Measurements from ENCODE around the gene NKD1. TPM values are rescaled to one million over a fixed set of nuclear protein-coding genes. Genes with fewer than 3 reads are reported as not detected.
"Not testable (repeated sequence)": the region's sequence is repeated elsewhere in the genome, so short reads cannot be mapped to it uniquely, and the experiment has no call there.

Gene NKD1
- total and polyA plus RNA-seq, 9 donors, result 2.5 to 72.1 (median 12.7) TPM

DNA sequence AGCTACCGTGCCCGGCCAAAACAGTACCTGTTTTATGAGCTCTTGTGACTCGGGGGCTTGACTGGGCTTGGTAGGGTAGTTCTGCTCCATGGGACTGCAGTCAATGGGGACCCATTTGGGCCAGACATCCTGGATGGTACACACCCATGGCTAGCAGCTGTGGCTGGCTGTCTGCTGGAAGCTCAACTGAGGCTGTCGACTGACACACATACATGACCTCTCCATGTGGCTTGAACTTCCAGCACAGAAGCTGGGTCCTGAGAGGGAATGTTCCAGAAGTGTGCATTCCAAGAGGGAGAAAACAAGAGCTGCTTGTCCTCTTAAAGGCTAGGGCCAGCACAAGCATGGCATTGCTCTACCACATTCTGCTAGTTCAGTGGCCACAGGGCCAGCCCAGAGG lies 14.9 kb upstream of the NKD1 start:
- intact Hi-C loops (cut with DNase I), result no loop called here
- TF ChIP-seq POLR2A (IDR thresholded peaks at IDR 0.05) (no peak), EP300 (IDR thresholded peaks at IDR 0.05) (no peak)
- H3K4me3 ChIP-seq, result no peak overlapping the region
- no peaks in the 10 kb centered on the region for H3K36me3 ChIP-seq
- no peaks in the 10 kb centered on the region for H3K27me3 ChIP-seq
- H3K4me1 ChIP-seq (ENCODE audit: insufficient read depth), result no peaks in the 10 kb centered on the region
- no peaks in the 10 kb centered on the region for H3K9me3 ChIP-seq
- DNase-seq, result no peak
- WGBS, 3 donors, result 78 to 87% (median 87%) methylated on average over 4 of the region's 4 CpGs
- no peak overlapping the region for H3K27ac ChIP-seq

DNA sequence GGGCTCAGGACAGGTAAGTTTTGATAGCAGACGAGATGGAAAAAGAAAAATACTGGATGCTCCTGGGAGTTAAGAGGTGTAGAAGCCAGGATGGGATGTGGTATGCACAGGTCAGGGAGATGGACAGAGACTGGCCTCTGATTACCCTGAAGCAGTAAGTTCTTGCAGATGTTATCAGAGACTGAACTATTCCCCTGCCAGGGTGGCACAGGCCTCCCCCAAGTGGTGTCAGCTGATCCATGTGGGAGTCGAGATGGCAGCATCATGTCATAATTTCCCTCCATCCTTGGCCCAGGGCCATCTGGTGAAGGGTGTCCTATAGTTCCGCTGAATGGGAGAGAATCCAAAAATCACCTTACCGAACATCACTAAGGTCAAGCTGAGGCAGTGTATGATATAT lies 14.1 kb upstream of the NKD1 start:
- Histone ChIP-seq H3K9me3 (no peaks in the 10 kb centered on the region), H3K4me3 (no peak overlapping the region), H3K36me3 (no peaks in the 10 kb centered on the region), H3K4me1 (ENCODE audit: insufficient read depth) (no peaks in the 10 kb centered on the region), H3K27ac (no peak overlapping the region), H3K27me3 (no peaks in the 10 kb centered on the region)
- no peak for DNase-seq
- intact Hi-C loops (cut with DNase I), result no loop called here
- WGBS, 3 donors, result 67 to 78% (median 72%) methylated on average over 4 of the region's 4 CpGs
- no peak for TF ChIP-seq EP300 (IDR thresholded peaks at IDR 0.05)
- TF ChIP-seq, protein P1, sequence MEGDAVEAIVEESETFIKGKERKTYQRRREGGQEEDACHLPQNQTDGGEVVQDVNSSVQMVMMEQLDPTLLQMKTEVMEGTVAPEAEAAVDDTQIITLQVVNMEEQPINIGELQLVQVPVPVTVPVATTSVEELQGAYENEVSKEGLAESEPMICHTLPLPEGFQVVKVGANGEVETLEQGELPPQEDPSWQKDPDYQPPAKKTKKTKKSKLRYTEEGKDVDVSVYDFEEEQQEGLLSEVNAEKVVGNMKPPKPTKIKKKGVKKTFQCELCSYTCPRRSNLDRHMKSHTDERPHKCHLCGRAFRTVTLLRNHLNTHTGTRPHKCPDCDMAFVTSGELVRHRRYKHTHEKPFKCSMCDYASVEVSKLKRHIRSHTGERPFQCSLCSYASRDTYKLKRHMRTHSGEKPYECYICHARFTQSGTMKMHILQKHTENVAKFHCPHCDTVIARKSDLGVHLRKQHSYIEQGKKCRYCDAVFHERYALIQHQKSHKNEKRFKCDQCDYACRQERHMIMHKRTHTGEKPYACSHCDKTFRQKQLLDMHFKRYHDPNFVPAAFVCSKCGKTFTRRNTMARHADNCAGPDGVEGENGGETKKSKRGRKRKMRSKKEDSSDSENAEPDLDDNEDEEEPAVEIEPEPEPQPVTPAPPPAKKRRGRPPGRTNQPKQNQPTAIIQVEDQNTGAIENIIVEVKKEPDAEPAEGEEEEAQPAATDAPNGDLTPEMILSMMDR (IDR thresholded peaks at IDR 0.05), result no peak
- TF ChIP-seq POLR2A (IDR thresholded peaks at IDR 0.05), result no peak

DNA sequence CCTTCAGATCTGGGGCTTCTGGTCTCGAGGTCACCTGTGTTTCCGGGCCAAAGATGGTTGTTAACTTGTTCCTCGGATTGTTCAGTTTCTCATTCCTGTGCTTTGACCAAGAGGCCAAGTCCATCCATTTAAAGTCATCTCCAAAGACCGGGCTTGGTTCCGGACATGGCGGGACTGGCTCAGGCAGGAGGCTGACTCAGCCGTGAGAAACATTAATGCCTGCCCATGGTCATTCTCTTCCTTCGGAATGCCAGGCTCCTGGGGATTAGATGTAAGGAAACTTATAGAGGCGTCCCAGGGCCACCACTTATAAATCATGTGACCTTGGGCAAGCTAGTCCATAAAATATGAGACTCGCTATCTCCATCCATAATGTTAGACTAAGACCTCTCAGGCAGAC lies 13.6 kb upstream of the NKD1 start:
- H3K4me3 ChIP-seq, result no peak overlapping the region
- H3K9me3 ChIP-seq, result no peaks in the 10 kb centered on the region
- H3K27me3 ChIP-seq, result no peaks in the 10 kb centered on the region
- DNase-seq, result peak in 1 of 5 donors; percentile 2
- no peak for TF ChIP-seq POLR2A (IDR thresholded peaks at IDR 0.05)
- TF ChIP-seq, protein P1 (IDR thresholded peaks at IDR 0.05), result no peak
- TF ChIP-seq EP300 (IDR thresholded peaks at IDR 0.05), result no peak
- intact Hi-C loops (cut with DNase I), result no loop called here
- no peak overlapping the region for H3K27ac ChIP-seq
- no peaks in the 10 kb centered on the region for H3K4me1 ChIP-seq (ENCODE audit: insufficient read depth)
- WGBS, 3 donors, result 85 to 91% (median 89%) methylated on average over 10 of the region's 10 CpGs
- no peaks in the 10 kb centered on the region for H3K36me3 ChIP-seq

DNA sequence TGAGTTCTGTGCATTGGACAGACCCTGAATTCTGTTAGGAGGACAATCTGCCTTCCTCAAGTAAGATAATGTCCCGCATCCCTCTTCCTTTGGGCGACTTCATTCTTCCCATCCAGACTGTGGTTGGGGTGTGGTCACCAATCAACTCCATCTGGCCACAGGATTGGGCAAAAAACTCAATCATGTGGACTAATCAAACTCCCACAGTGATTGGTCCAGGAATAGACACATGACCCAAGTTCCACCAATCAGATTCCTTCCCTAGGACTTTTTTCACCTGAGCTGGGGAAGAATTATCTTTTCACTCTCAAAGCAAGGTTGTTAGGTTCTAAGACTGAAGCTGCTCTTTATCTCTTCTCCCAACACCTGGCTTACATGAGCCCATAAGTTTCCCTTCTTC lies 13.2 kb upstream of the NKD1 start:
- no peaks in the 10 kb centered on the region for H3K4me1 ChIP-seq (ENCODE audit: insufficient read depth)
- no peaks in the 10 kb centered on the region for H3K36me3 ChIP-seq
- no peak overlapping the region for H3K27ac ChIP-seq
- no peak overlapping the region for H3K4me3 ChIP-seq
- H3K27me3 ChIP-seq, result no peaks in the 10 kb centered on the region
- TF ChIP-seq EP300 (IDR thresholded peaks at IDR 0.05), result no peak
- TF ChIP-seq, protein P1 (IDR thresholded peaks at IDR 0.05), result no peak
- no peak for TF ChIP-seq POLR2A (IDR thresholded peaks at IDR 0.05)
- 91 to 98% (median 97%) methylated on average over 2 of the region's 2 CpGs for WGBS, 3 donors
- no peak for DNase-seq
- intact Hi-C loops (cut with DNase I), result no loop called here
- no peaks in the 10 kb centered on the region for H3K9me3 ChIP-seq

DNA sequence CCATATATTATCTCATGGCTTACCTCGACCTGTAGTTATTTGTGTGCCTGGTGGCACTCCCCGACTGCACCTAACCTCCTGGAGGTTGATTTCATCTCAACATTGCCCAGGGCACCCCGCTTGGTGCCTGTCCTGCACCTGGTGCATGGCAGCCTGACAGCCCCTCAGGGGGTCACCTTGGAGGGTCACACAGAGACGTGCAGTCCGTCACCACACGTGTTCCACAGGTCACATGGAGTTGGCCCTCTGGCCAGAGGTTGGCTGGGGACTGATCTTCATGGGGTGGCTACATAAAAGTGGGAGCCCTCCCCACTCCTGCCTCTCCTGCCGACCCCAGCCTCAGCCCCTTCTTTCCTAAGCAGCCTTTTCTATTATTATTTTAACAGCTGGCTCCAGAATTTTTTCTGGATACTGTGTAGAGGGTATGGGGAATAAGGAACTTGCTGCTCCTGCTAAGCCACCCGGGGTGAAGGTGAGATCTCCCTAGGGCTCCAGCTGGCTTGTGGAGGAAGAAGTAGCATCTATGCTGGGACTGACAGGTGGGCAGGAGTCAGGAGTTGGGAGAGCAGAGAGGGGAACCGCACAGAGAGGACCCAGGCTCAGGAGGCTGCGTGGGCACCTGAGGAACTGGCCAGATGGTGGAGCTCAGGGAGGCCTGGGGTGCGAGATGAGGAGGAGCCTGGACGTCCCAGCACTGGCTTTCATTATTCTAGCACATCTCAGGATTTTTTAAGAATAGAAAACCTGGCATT lies 12.5 kb upstream of the NKD1 start:
- DNase-seq, result peak in 1 of 5 donors; percentile 2
- intact Hi-C loops (cut with DNase I), result no loop called here
- no peaks in the 10 kb centered on the region for H3K4me1 ChIP-seq (ENCODE audit: insufficient read depth)
- no peaks in the 10 kb centered on the region for H3K27me3 ChIP-seq
- no peak overlapping the region for H3K27ac ChIP-seq
- WGBS, 3 donors, result 79 to 86% (median 86%) methylated on average over 12 of the region's 12 CpGs
- no peaks in the 10 kb centered on the region for H3K9me3 ChIP-seq
- no peak overlapping the region for H3K4me3 ChIP-seq
- TF ChIP-seq, protein P1 (IDR thresholded peaks at IDR 0.05), result no peak
- no peak for TF ChIP-seq POLR2A (IDR thresholded peaks at IDR 0.05)
- no peak for TF ChIP-seq EP300 (IDR thresholded peaks at IDR 0.05)
- H3K36me3 ChIP-seq, result no peaks in the 10 kb centered on the region

DNA sequence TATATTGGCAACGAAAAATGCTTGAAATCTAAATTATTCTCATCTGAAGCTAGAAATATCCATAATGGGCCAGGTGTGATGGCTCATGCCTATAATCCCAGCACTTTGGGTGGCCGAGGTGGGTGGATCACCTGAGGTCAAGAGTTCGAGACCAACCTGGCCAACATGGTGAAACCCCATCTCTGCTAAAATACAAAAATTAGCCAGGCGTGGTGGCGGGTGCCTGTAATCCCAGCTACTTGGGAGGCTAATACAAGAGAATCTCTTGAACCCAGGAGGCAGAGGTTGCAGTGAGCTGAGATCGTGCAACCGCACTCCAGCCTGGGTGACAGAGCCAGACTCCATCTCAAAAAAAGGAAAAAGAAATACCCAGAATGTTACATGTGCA lies 11.9 kb upstream of the NKD1 start:
- H3K27me3 ChIP-seq; H3K27ac ChIP-seq; DNase-seq; H3K4me3 ChIP-seq; intact Hi-C loops (cut with DNase I); H3K9me3 ChIP-seq; H3K4me1 ChIP-seq (ENCODE audit: insufficient read depth); H3K36me3 ChIP-seq: not testable (repeated sequence)
- 89 to 93% (median 90%) methylated on average over 7 of the region's 7 CpGs for WGBS, 3 donors
